ENCODE data around the gene TLK2. TPM values are rescaled to one million over a fixed set of nuclear protein-coding genes. Genes with fewer than 3 reads are reported as not detected.
"Not testable (repeated sequence)": the region's sequence is repeated elsewhere in the genome, so short reads cannot be mapped to it uniquely, and the experiment has no call there.

TLK2 gene
- polyA plus RNA-seq, 2 of the 4 experiments (the other 2 are of a cell fraction) = 30.4 to 68.7 TPM

GRCh38 chr17:62452195-62452594, 26.4 kb upstream of the TLK2 start:
- H3K27ac ChIP-seq; H3K4me3 ChIP-seq; FAIRE-seq; CTCF ChIA-PET; H3K9me3 ChIP-seq; ATAC-seq; DNase-seq (ENCODE audit: low read depth in 1 of 2, low spot score in 1 of 2); H3K4me2 ChIP-seq; POLR2A ChIA-PET; H3K4me1 ChIP-seq: not testable (repeated sequence)
- 78% methylated on average over 4 of the region's 4 CpGs for WGBS (ENCODE audit: missing lambda C conversion rate)

GRCh38 chr17:62453041-62453440, 25.6 kb upstream of the TLK2 start:
- ATAC-seq; POLR2A ChIA-PET; H3K27ac ChIP-seq; H3K4me1 ChIP-seq; FAIRE-seq; CTCF ChIA-PET; H3K4me2 ChIP-seq; DNase-seq (ENCODE audit: low read depth in 1 of 2, low spot score in 1 of 2); H3K9me3 ChIP-seq; H3K4me3 ChIP-seq: not testable (repeated sequence)
- WGBS (ENCODE audit: missing lambda C conversion rate) = 62% methylated on average over 5 of the region's 5 CpGs

GRCh38 chr17:62453656-62454055, 25.0 kb upstream of the TLK2 start:
- H3K27ac ChIP-seq; CTCF ChIA-PET; FAIRE-seq; H3K9me3 ChIP-seq; H3K4me3 ChIP-seq; H3K4me2 ChIP-seq; POLR2A ChIA-PET; H3K4me1 ChIP-seq; DNase-seq (ENCODE audit: low read depth in 1 of 2, low spot score in 1 of 2): not testable (repeated sequence)
- 74% methylated on average over 4 of the region's 4 CpGs for WGBS (ENCODE audit: missing lambda C conversion rate)
- peak in 1 of 2 experiments; percentile 26; a peak in 1 of 6 replicates for ATAC-seq

- ATAC-seq; H3K9me3 ChIP-seq; H3K27ac ChIP-seq; FAIRE-seq; H3K4me3 ChIP-seq; CTCF ChIA-PET; DNase-seq (ENCODE audit: low read depth in 1 of 2, low spot score in 1 of 2); H3K4me2 ChIP-seq; H3K4me1 ChIP-seq; POLR2A ChIA-PET: not testable (repeated sequence)
- WGBS (ENCODE audit: missing lambda C conversion rate) = 73% methylated on average over 3 of the region's 3 CpGs
Observed at GRCh38 chr17:62454111-62454510, 24.5 kb upstream of the TLK2 start.

GRCh38 chr17:62456016-62456415, 22.6 kb upstream of the TLK2 start:
- no peak for ATAC-seq
- TF ChIP-seq FOSB (CRISPR knock-in tag; IDR thresholded peaks at IDR 0.05) (no peak), ZSCAN20 (CRISPR knock-in tag; IDR thresholded peaks at IDR 0.05) (no peak), EHF (CRISPR knock-in tag; IDR thresholded peaks at IDR 0.05) (no peak), ZNF302 (CRISPR knock-in tag; IDR thresholded peaks at IDR 0.05) (no peak), RFX5 (IDR thresholded peaks at IDR 0.05) (no peak), POLR2AphosphoS2 (conservative IDR thresholded peaks at IDR 0.05; ENCODE audit: low read length) (no peak), JUN (IDR thresholded peaks at IDR 0.05) (no peak), NR3C1 (IDR thresholded peaks at IDR 0.05) (no peak), ELK1 (IDR thresholded peaks at IDR 0.05; ENCODE audit: low read depth, low read length) (no peak), KDM1A (IDR thresholded peaks at IDR 0.05; ENCODE audit: low read depth) (no peak)
- no peak for FAIRE-seq
- no peak for DNase-seq (ENCODE audit: low read depth in 1 of 2, low spot score in 1 of 2)
- Histone ChIP-seq H3K9me3 (no peaks in the 10 kb centered on the region), H3K27ac (no peak overlapping the region), H3K4me3 (no peak overlapping the region), H3K4me2 (no peak overlapping the region), H3K4me1 (no peaks in the 10 kb centered on the region)
- ChIA-PET CTCF (interaction anchor here (1.1 kb wide), 1 partner anchor 33 kb away, joined by 4 read pairs; the partner anchor contains the start of gene METTL2A), POLR2A (no interaction called here)
- WGBS (ENCODE audit: missing lambda C conversion rate) = 72% methylated on average over 7 of the region's 7 CpGs

- not testable (repeated sequence) for FAIRE-seq; H3K27ac ChIP-seq; H3K9me3 ChIP-seq; H3K4me3 ChIP-seq; DNase-seq (ENCODE audit: low read depth in 1 of 2, low spot score in 1 of 2); H3K4me2 ChIP-seq; H3K4me1 ChIP-seq; ATAC-seq
- CTCF ChIA-PET = interaction anchor here (1.2 kb wide), 1 partner anchor 36 kb away, joined by 3 read pairs; no protein-coding TSS in a partner anchor
- WGBS (ENCODE audit: missing lambda C conversion rate) = 75% methylated on average over 10 of the region's 10 CpGs
- POLR2A ChIA-PET = interaction anchor here (0.6 kb wide), 1 partner anchor 11 kb away, joined by 3 read pairs; no protein-coding TSS in a partner anchor
Observed at GRCh38 chr17:62458483-62458882, 20.1 kb upstream of the TLK2 start.

GRCh38 chr17:62464422-62464821, 14.2 kb upstream of the TLK2 start:
- CTCF ChIA-PET; H3K9me3 ChIP-seq; DNase-seq (ENCODE audit: low read depth in 1 of 2, low spot score in 1 of 2); FAIRE-seq; H3K4me3 ChIP-seq; POLR2A ChIA-PET; H3K27ac ChIP-seq; H3K4me1 ChIP-seq; H3K4me2 ChIP-seq: not testable (repeated sequence)
- WGBS (ENCODE audit: missing lambda C conversion rate) = 63% methylated on average over 3 of the region's 3 CpGs
- ATAC-seq = peak in 1 of 2 experiments; percentile 16; a peak in 2 of 6 replicates

- CTCF ChIA-PET; H3K4me1 ChIP-seq; H3K4me2 ChIP-seq; ATAC-seq; H3K27ac ChIP-seq; H3K4me3 ChIP-seq; H3K9me3 ChIP-seq; DNase-seq (ENCODE audit: low read depth in 1 of 2, low spot score in 1 of 2); POLR2A ChIA-PET; FAIRE-seq: not testable (repeated sequence)
- 91% methylated on average over 7 of the region's 7 CpGs for WGBS (ENCODE audit: missing lambda C conversion rate)
Observed at GRCh38 chr17:62465271-62465670, 13.4 kb upstream of the TLK2 start.
